ENCODE results near the gene C16orf78.

The C16orf78 gene

GRCh38 chr16:49409121-49409520 lies 35.5 kb downstream of the C16orf78 start:
- Histone ChIP-seq H3K27me3 (ENCODE audit: insufficient read depth, poor library complexity, severe bottlenecking) (no peaks in the 10 kb centered on the region), H3K4me1 (ENCODE audit: insufficient read depth, poor library complexity, severe bottlenecking) (no peaks in the 10 kb centered on the region), H3K27ac (ENCODE audit: poor library complexity, severe bottlenecking) (no peak overlapping the region), H3K9me3 (ENCODE audit: severe bottlenecking) (no peaks in the 10 kb centered on the region), H3K4me3 (ENCODE audit: severe bottlenecking) (no peak overlapping the region), H3K36me3 (ENCODE audit: low read depth) (no peaks in the 10 kb centered on the region)
- ATAC-seq (ENCODE audit: low read depth) (no peak), DNase-seq (ENCODE audit: low spot score) (no peak)
- TF ChIP-seq CTCF (IDR thresholded peaks at IDR 0.05; ENCODE audit: poor library complexity, severe bottlenecking), result no peak

- no peaks in the 10 kb centered on the region for H3K27me3 ChIP-seq (ENCODE audit: insufficient read depth, poor library complexity, severe bottlenecking)
- TF ChIP-seq CTCF (IDR thresholded peaks at IDR 0.05; ENCODE audit: poor library complexity, severe bottlenecking), result no peak
- DNase-seq (ENCODE audit: low spot score), result no peak
These were observed 36.6 kb downstream of the C16orf78 start for GRCh38 chr16:49410226-49410625.

GRCh38 chr16:49411121-49411970 lies 37.7 kb downstream of the C16orf78 start:
- Histone ChIP-seq H3K9me3 (ENCODE audit: severe bottlenecking) (no peaks in the 10 kb centered on the region), H3K4me3 (ENCODE audit: severe bottlenecking) (no peak overlapping the region), H3K4me1 (ENCODE audit: insufficient read depth, poor library complexity, severe bottlenecking) (no peaks in the 10 kb centered on the region), H3K27me3 (ENCODE audit: insufficient read depth, poor library complexity, severe bottlenecking) (no peaks in the 10 kb centered on the region), H3K27ac (ENCODE audit: poor library complexity, severe bottlenecking) (no peak overlapping the region), H3K36me3 (ENCODE audit: low read depth) (no peaks in the 10 kb centered on the region)
- no peak for TF ChIP-seq CTCF (IDR thresholded peaks at IDR 0.05; ENCODE audit: poor library complexity, severe bottlenecking)
- DNase-seq (ENCODE audit: low spot score) (no peak), ATAC-seq (ENCODE audit: low read depth) (no peak)

More at GRCh38 chr16:49410226-49410625, 36.6 kb downstream of the C16orf78 start:
- no peaks in the 10 kb centered on the region for H3K9me3 ChIP-seq (ENCODE audit: severe bottlenecking)
- H3K4me1 ChIP-seq (ENCODE audit: insufficient read depth, poor library complexity, severe bottlenecking), result no peaks in the 10 kb centered on the region
- H3K4me3 ChIP-seq (ENCODE audit: severe bottlenecking), result no peak overlapping the region
- H3K36me3 ChIP-seq (ENCODE audit: low read depth), result no peaks in the 10 kb centered on the region
- ATAC-seq (ENCODE audit: low read depth), result no peak
- no peak overlapping the region for H3K27ac ChIP-seq (ENCODE audit: poor library complexity, severe bottlenecking)

GRCh38 chr16:49414671-49415070 lies 41.1 kb downstream of the C16orf78 start:
- Histone ChIP-seq H3K4me1 (ENCODE audit: insufficient read depth, poor library complexity, severe bottlenecking) (no peaks in the 10 kb centered on the region), H3K9me3 (ENCODE audit: severe bottlenecking) (no peaks in the 10 kb centered on the region), H3K4me3 (ENCODE audit: severe bottlenecking) (no peak overlapping the region), H3K27me3 (ENCODE audit: insufficient read depth, poor library complexity, severe bottlenecking) (peaks cover 18% of the 10 kb centered on the region), H3K27ac (ENCODE audit: poor library complexity, severe bottlenecking) (no peak overlapping the region), H3K36me3 (ENCODE audit: low read depth) (no peaks in the 10 kb centered on the region)
- ATAC-seq (ENCODE audit: low read depth) (no peak), DNase-seq (ENCODE audit: low spot score) (no peak)
- TF ChIP-seq CTCF (IDR thresholded peaks at IDR 0.05; ENCODE audit: poor library complexity, severe bottlenecking), result no peak

- Histone ChIP-seq H3K4me1 (ENCODE audit: insufficient read depth, poor library complexity, severe bottlenecking) (no peaks in the 10 kb centered on the region), H3K27me3 (ENCODE audit: insufficient read depth, poor library complexity, severe bottlenecking) (peaks cover 18% of the 10 kb centered on the region), H3K27ac (ENCODE audit: poor library complexity, severe bottlenecking) (no peak overlapping the region), H3K9me3 (ENCODE audit: severe bottlenecking) (no peaks in the 10 kb centered on the region), H3K4me3 (ENCODE audit: severe bottlenecking) (no peak overlapping the region), H3K36me3 (ENCODE audit: low read depth) (no peaks in the 10 kb centered on the region)
- ATAC-seq (ENCODE audit: low read depth) (no peak), DNase-seq (ENCODE audit: low spot score) (no peak)
- no peak for TF ChIP-seq CTCF (IDR thresholded peaks at IDR 0.05; ENCODE audit: poor library complexity, severe bottlenecking)
These were observed 41.5 kb downstream of the C16orf78 start for GRCh38 chr16:49415083-49415482.
